SH-SY5Y (cell line): Measurements from ENCODE around the gene ALCAM.

Experiments used
- GATA2 ChIP-seq: IDR thresholded peaks from 2 replicates; pipeline ENCODE4 v1.6.1; 2011; ENCODE audit warnings: mild to moderate bottlenecking, low read depth, low read length
- GATA3 ChIP-seq: IDR thresholded peaks from 2 replicates; pipeline ENCODE4 v1.6.1; 2011; ENCODE audit warnings: low read depth, mild to moderate bottlenecking, low read length, moderate library complexity

The ALCAM gene

DNA sequence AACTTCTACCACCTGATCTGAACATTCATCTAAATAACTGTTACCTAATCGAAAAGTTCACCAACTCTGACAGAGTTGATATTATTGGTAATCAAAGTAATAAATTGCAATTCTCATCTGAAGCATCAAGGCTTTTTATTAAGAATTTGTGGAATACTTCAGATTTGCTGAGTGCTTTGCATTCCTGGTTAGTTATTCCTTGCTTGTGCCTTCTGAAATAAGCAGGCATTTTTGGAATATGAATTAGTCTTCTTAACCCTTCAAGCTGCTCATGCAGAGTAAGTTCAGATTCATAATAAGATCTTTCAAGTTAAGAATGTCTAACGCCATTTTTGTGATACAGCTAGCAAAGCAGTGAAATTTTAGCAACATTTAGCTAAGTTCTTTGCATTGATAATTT is 188.5 kb downstream of the ALCAM start:
- TF ChIP-seq GATA3 (no peak), GATA2 (no peak)

- TF ChIP-seq GATA2 (no peak), GATA3 (no peak)
These were observed 193.1 kb downstream of the ALCAM start for GRCh38 chr3:105559856-105560255.

DNA sequence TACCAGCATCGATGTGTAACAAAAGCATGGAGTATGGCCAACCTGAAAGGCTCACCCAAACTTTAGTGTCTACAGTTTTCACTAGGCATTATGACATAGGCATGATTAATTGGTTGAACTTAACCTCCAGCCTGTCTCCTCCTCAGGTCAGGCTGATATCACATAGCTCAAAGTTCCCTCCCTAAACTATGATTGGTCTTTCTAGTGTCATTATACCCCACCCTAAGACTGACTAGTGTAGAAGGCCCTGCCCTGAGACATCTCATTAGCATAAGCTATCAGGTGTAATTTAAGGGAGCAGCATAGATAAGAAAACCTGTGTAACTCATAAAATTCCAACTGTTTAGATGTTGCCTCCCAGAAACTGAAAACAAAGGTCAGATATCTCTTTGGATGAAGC is 195.2 kb downstream of the ALCAM start:
- TF ChIP-seq GATA2 (no peak), GATA3 (no peak)

- TF ChIP-seq GATA3 (no peak), GATA2 (no peak)
These were observed 198.0 kb downstream of the ALCAM start for GRCh38 chr3:105564546-105565288.

DNA sequence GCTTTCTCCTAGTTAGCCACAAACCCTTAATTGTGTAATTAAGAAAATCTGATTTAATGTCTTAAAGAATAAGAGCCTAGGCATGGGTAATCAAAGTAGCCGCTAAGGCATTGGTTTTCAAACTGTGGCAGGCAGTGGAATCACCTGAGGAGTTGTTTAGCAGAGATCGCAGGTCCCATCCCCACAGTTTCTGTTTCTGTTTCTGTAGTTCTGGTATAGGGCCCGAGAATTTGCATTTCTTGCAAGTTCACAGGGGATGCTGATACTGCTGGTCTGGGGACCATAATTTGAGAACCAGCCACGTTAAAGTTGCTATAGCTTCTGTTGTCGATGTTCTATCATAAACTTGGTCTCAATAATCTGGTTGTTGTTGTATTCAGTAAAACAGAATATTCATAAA is 204.3 kb downstream of the ALCAM start:
- TF ChIP-seq GATA2, result no peak
- TF ChIP-seq GATA3, result no peak

- TF ChIP-seq GATA2, result no peak
- no peak for TF ChIP-seq GATA3
These were observed 205.8 kb downstream of the ALCAM start for GRCh38 chr3:105572501-105572900.

- TF ChIP-seq GATA3, result no peak
- TF ChIP-seq GATA2, result no peak
These were observed 212.7 kb downstream of the ALCAM start for GRCh38 chr3:105579439-105579838.

DNA sequence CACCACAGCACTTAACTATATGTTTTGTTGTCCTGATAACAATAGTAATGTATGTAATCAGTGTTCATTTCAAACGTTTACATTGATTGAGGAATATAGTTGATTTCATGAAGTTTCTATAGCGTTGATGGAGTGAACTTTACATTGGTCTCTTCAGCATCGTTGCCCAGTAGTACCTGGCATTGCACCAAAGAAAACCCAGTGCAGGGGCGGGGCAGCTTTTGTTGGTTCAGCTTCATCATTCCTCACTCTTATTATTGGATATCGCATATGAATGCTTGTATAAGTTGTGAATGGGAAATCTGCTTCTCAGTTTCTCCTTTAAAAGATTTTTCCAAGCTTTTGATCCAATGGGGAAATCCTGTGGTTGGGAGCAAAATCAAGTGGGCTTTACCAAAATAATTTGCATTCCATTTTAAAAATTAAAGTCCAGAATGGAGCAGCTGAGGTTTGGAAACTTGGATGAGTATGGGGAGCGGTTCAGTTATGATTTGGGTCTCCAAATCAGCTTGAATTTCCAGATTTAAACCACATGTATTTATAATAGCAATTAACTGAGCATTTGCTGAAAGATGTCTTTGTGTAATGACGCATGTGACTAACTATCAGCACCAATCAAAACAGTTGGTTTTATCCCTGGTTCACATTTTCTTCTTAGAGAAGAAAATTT is 213.7 kb downstream of the ALCAM start:
- no peak for TF ChIP-seq GATA2
- no peak for TF ChIP-seq GATA3

- TF ChIP-seq GATA3, result no peak
- TF ChIP-seq GATA2, result no peak
These were observed 215.3 kb downstream of the ALCAM start for GRCh38 chr3:105582015-105582414.

- TF ChIP-seq GATA2 (no peak), GATA3 (no peak)
These were observed 217.5 kb downstream of the ALCAM start for GRCh38 chr3:105584003-105584790.

DNA sequence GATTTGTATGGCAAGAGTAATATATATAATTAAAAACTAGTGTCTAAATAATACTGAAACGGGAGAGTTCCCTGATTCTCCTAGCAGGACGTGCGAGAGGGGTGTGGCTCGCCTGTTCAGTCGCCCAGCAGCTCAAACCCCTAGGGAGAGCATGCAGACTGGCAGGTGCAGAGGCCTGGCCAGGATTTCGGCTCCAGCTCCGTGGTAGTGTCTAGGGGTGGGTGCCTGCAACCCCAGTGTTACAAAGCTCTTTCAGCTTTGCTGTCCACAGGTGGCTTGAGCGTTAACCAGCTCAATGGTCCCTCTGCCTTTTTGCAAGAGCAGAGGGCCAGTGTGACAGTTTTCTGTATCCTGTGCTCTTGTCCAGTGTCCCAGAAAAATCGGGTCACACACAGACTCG is 226.6 kb downstream of the ALCAM start:
- TF ChIP-seq GATA3, result no peak
- TF ChIP-seq GATA2, result no peak

GRCh38 chr3:105594219-105594618 is 227.5 kb downstream of the ALCAM start:
- TF ChIP-seq GATA2, result no peak
- TF ChIP-seq GATA3, result no peak

GRCh38 chr3:105598042-105598796 is 231.5 kb downstream of the ALCAM start:
- no peak for TF ChIP-seq GATA2
- TF ChIP-seq GATA3, result no peak

DNA sequence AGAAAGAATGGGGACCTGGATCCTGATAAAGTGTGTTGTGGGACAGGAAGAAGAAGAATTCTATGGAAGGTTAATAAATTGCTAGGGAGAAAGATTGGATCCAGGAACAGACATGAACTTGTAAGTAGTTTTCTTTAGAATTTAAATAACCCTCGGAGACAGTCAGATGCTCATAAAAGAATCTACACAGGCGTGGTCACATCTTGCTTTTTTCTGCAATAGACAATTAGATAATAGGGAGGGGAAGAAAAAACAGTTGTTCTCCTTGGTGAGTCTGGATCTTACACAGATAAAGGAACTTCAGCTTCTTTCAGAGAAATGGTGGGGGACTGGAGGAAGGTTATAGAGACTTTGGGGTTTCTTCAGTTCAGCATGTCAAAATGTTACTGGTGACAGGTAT is 232.6 kb downstream of the ALCAM start:
- TF ChIP-seq GATA3, result no peak
- no peak for TF ChIP-seq GATA2
